SU-DHL-6 (cell line): ENCODE measurements around the gene DNAAF5.

Experiments used
- H2AFZ ChIP-seq: fragments of 200-600 bp; sonication (generic); 2 replicates; pipeline ENCODE4 v1.6.1; 2014; ENCODE audit warnings: low read depth, mild to moderate bottlenecking, moderate library complexity, mixed read lengths, antibody characterized with exemption, low read length; ENCODE audit not compliant: severe bottlenecking
- H3F3A ChIP-seq: fragments of 200-600 bp; shearing (Covaris generic); 2 replicates; pipeline ENCODE4 v1.6.0; 2016; ENCODE audit warnings: antibody characterized with exemption, mild to moderate bottlenecking; ENCODE audit not compliant: insufficient read depth
- H3K27ac ChIP-seq: fragments of 200-600 bp; sonication (generic); 2 replicates; pipeline ENCODE4 v1.5.1; 2016; ENCODE audit warnings: low read depth, mild to moderate bottlenecking, low read length, moderate library complexity, mixed read lengths
- H3K27me3 ChIP-seq: fragments of 200-600 bp; sonication (generic), shearing (Covaris generic); 2 replicates; pipeline ENCODE4 v1.6.0; 2014; ENCODE audit warnings: mild to moderate bottlenecking, low read length
- H3K36me3 ChIP-seq: fragments of 200-600 bp; sonication (generic); 2 replicates; pipeline ENCODE4 v1.6.1; 2014; ENCODE audit warnings: mild to moderate bottlenecking, low read length, mixed read lengths
- H3K4me2 ChIP-seq: fragments of 300-600, 200-600 bp; shearing (Covaris generic), sonication (generic); 2 replicates; pipeline ENCODE4 v1.6.0; 2014; ENCODE audit warnings: low read length, low read depth, mild to moderate bottlenecking; ENCODE audit not compliant: poor library complexity, severe bottlenecking
- H3K4me3 ChIP-seq: fragments of 200-600 bp; sonication (generic); 2 replicates; pipeline ENCODE4 v1.5.1; 2014; ENCODE audit warnings: antibody characterized with exemption, low read length, mild to moderate bottlenecking, mixed read lengths; ENCODE audit not compliant: insufficient read depth, poor library complexity, severe bottlenecking
- H3K79me2 ChIP-seq: fragments of 200-600 bp; sonication (generic); 2 replicates; pipeline ENCODE4 v1.6.1; 2014; ENCODE audit warnings: mild to moderate bottlenecking, low read length, moderate library complexity; ENCODE audit not compliant: insufficient read depth
- H3K9ac ChIP-seq: fragments of 200-600 bp; sonication (generic); 2 replicates; pipeline ENCODE4 v1.7.0; 2014; ENCODE audit warnings: mild to moderate bottlenecking, low read length
- H3K9me2 ChIP-seq: fragments of 200-600 bp; sonication (generic); replicated peaks from 2 replicates; pipeline ENCODE4 v1.6.1; 2014; ENCODE audit warnings: low read length; ENCODE audit not compliant: insufficient read depth
- H3K9me3 ChIP-seq: fragments of 200-600 bp; sonication (generic); 2 replicates; pipeline ENCODE4 v1.6.1; 2014; ENCODE audit warnings: low read length, mixed read lengths; ENCODE audit not compliant: insufficient read depth
- H4K20me1 ChIP-seq: fragments of 200-600 bp; sonication (generic); 2 replicates; pipeline ENCODE4 v1.6.1; 2014; ENCODE audit warnings: low read depth, mild to moderate bottlenecking, antibody characterized with exemption, low read length, moderate library complexity, mixed read lengths
- EZH2phosphoT487 ChIP-seq: fragments of 200-600 bp; sonication (generic), shearing (Covaris generic); conservative IDR thresholded peaks from 2 replicates; pipeline ENCODE4 v1.6.1; 2018; ENCODE audit warnings: mild to moderate bottlenecking, antibody characterized with exemption, low read length, moderate library complexity, mixed read lengths
- TF ChIP-seq, protein P1 (sequence below): fragments of 200-600 bp; sonication (generic); IDR thresholded peaks from one replicate; pipeline ENCODE4 v1.5.1; 2017; ENCODE audit warnings: antibody characterized with exemption, mild to moderate bottlenecking, low read length, moderate library complexity; ENCODE audit not compliant: insufficient read depth, poor library complexity, severe bottlenecking

The DNAAF5 gene

GRCh38 chr7:693280-693679, 33.2 kb upstream of the DNAAF5 start:
- Histone ChIP-seq H3K4me2 (no peak overlapping the region), H3K79me2 (no peaks in the 10 kb centered on the region), H3K4me3 (no peak overlapping the region), H4K20me1 (no peaks in the 10 kb centered on the region), H3K27me3 (no peaks in the 10 kb centered on the region), H3K9ac (no peak overlapping the region), H3K9me3 (no peaks in the 10 kb centered on the region), H2AFZ (no peak overlapping the region), H3F3A (no peaks in the 10 kb centered on the region), H3K36me3 (peaks cover 5% of the 10 kb centered on the region), H3K9me2 (no peaks in the 10 kb centered on the region), H3K27ac (no peak overlapping the region)
- TF ChIP-seq EZH2phosphoT487, result no peak
- TF ChIP-seq, protein P1, sequence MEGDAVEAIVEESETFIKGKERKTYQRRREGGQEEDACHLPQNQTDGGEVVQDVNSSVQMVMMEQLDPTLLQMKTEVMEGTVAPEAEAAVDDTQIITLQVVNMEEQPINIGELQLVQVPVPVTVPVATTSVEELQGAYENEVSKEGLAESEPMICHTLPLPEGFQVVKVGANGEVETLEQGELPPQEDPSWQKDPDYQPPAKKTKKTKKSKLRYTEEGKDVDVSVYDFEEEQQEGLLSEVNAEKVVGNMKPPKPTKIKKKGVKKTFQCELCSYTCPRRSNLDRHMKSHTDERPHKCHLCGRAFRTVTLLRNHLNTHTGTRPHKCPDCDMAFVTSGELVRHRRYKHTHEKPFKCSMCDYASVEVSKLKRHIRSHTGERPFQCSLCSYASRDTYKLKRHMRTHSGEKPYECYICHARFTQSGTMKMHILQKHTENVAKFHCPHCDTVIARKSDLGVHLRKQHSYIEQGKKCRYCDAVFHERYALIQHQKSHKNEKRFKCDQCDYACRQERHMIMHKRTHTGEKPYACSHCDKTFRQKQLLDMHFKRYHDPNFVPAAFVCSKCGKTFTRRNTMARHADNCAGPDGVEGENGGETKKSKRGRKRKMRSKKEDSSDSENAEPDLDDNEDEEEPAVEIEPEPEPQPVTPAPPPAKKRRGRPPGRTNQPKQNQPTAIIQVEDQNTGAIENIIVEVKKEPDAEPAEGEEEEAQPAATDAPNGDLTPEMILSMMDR, result no peak

GRCh38 chr7:696426-696811, 30.1 kb upstream of the DNAAF5 start:
- peaks cover 3% of the 10 kb centered on the region; the same call in 1 of the 2 replicates for H3K79me2 ChIP-seq
- H3K27me3 ChIP-seq, result no peaks in the 10 kb centered on the region
- H4K20me1 ChIP-seq, result no peaks in the 10 kb centered on the region
- H3K27ac ChIP-seq, result no peak overlapping the region
- TF ChIP-seq, protein P1, result no peak
- TF ChIP-seq EZH2phosphoT487, result no peak
- no peak overlapping the region for H3K4me2 ChIP-seq
- H3K36me3 ChIP-seq, result no peaks in the 10 kb centered on the region
- H3K9me3 ChIP-seq, result no peaks in the 10 kb centered on the region
- H2AFZ ChIP-seq, result no peak overlapping the region
- H3K9me2 ChIP-seq, result no peaks in the 10 kb centered on the region
- H3K9ac ChIP-seq, result no peak overlapping the region
- H3K4me3 ChIP-seq, result no peak overlapping the region
- no peaks in the 10 kb centered on the region for H3F3A ChIP-seq

- no peak overlapping the region for H3K4me2 ChIP-seq
- no peak overlapping the region for H3K9ac ChIP-seq
- no peak overlapping the region for H3K4me3 ChIP-seq
- no peaks in the 10 kb centered on the region for H3K9me2 ChIP-seq
- no peaks in the 10 kb centered on the region for H3K36me3 ChIP-seq
- H3K9me3 ChIP-seq, result no peaks in the 10 kb centered on the region
- H3K27me3 ChIP-seq, result no peaks in the 10 kb centered on the region
- no peak overlapping the region for H3K27ac ChIP-seq
- H4K20me1 ChIP-seq, result no peaks in the 10 kb centered on the region
- H3F3A ChIP-seq, result no peaks in the 10 kb centered on the region
- TF ChIP-seq, protein P1, result no peak
- TF ChIP-seq EZH2phosphoT487, result no peak
- peaks cover 7% of the 10 kb centered on the region; the same call in 1 of the 2 replicates for H3K79me2 ChIP-seq
- no peak overlapping the region for H2AFZ ChIP-seq
Measured at GRCh38 chr7:696812-697551, 29.5 kb upstream of the DNAAF5 start.
